Panc1 (cell line): ENCODE data around the gene TSKS. TPM values are rescaled to one million over a fixed set of nuclear protein-coding genes. Genes with fewer than 3 reads are reported as not detected.
A peak's percentile ranks its signal among the peaks of the same experiment; 100 is the strongest.

Experiments
- ATAC-seq: fragments of 200-7000 bp; cut with Tn5 transposase; 2 replicates; pipeline ENCODE4 v1.9.1; 2020; ENCODE audit warnings: mild to moderate bottlenecking, moderate library complexity
- BruUV-seq: library from RNA; stranded (reverse); fragments of 400-500 nt; replicated peaks from 2 replicates; lab custom pipeline; 2021; lab: Mats Ljungman, UMichigan
- CTCF ChIA-PET: fragments of 300-600 bp; sonication (Branson Sonifier 250); formaldehyde crosslinking; loops from one replicate; lab custom pipeline; 2022; ENCODE audit warnings: antibody characterized with exemption; lab: Charles Lee
- POLR2A ChIA-PET: fragments of 300-600 bp; sonication (Branson Sonifier 250); formaldehyde crosslinking; loops from one replicate; lab custom pipeline; 2022; ENCODE audit warnings: antibody characterized with exemption; lab: Charles Lee
- DNase-seq: peaks from one replicate; pipeline ENCODE4 v3.0.0-alpha.2; 2010; ENCODE audit warnings: low read depth, low spot score
- H3K27ac ChIP-seq: 2 replicates; pipeline ENCODE4 v1.5.1; 2011; ENCODE audit warnings: mild to moderate bottlenecking, low read length, inconsistent platforms
- H3K27me3 ChIP-seq: fragments of 200-500 bp; sonication (Bioruptor generic); 2 replicates; pipeline ENCODE4 v1.6.0; 2014; ENCODE audit warnings: low read length, inconsistent platforms; ENCODE audit not compliant: control insufficient read depth, insufficient read depth
- H3K36me3 ChIP-seq: fragments of 200-500 bp; sonication (Bioruptor generic); 2 replicates; pipeline ENCODE4 v1.5.1; 2014; ENCODE audit warnings: inconsistent platforms, mild to moderate bottlenecking, low read length, moderate library complexity; ENCODE audit not compliant: control insufficient read depth, insufficient read depth
- H3K4me1 ChIP-seq: 2 replicates; pipeline ENCODE4 v1.5.1; 2011; ENCODE audit warnings: inconsistent platforms, mild to moderate bottlenecking, low read length, moderate library complexity; ENCODE audit not compliant: control insufficient read depth, insufficient read depth
- H3K4me3 ChIP-seq, 2 experiments: 2 replicates each; pipeline ENCODE4 v1.5.1; 2011 to 2012; ENCODE audit warnings: low read depth in 2 of 2, low read length in 2 of 2, mild to moderate bottlenecking in 2 of 2, inconsistent platforms in 1 of 2, moderate library complexity in 1 of 2
- H3K9me3 ChIP-seq: fragments of 200-500 bp; sonication (Bioruptor generic); 2 replicates; pipeline ENCODE4 v1.5.1; 2014; ENCODE audit warnings: low read depth, mild to moderate bottlenecking, inconsistent platforms, low read length, moderate library complexity; ENCODE audit not compliant: control insufficient read depth, insufficient read depth
- POLR2AphosphoS5 ChIP-seq: IDR thresholded peaks from 2 replicates; pipeline ENCODE4 v1.6.1; 2012; ENCODE audit warnings: mild to moderate bottlenecking, low read depth, low read length, moderate library complexity
- SIN3A ChIP-seq: IDR thresholded peaks from 2 replicates; pipeline ENCODE4 v1.6.1; 2012; ENCODE audit warnings: low read depth, mild to moderate bottlenecking, low read length, moderate library complexity, borderline replicate concordance; ENCODE audit not compliant: insufficient read depth
- TCF7L2 ChIP-seq: IDR thresholded peaks from 2 replicates; pipeline ENCODE4 v1.6.1; 2011; ENCODE audit warnings: mild to moderate bottlenecking, low read depth, low read length, inconsistent platforms
- in situ Hi-C: cut with HindIII; loops from 2 replicates; pipeline ENCODE4 v1.10.0; 2016; ENCODE audit warnings: low sequenced_read_pairs, low pct_unique_long_range_greater_than_20kb
- intact Hi-C: fragments of 100-400 bp; cut with micrococcal nuclease; formaldehyde crosslinking; loops from one replicate; pipeline ENCODE4 v1.10.0; 2022; ENCODE audit not compliant: unreplicated experiment
- total RNA-seq: library from RNA; stranded (reverse); gene quantifications from one replicate; pipeline ENCODE4 v1.2.1, GENCODE V29; 2021; ENCODE audit not compliant: unreplicated experiment
- TF ChIP-seq, protein P1 (sequence below), 2 experiments: IDR thresholded peaks; 2 replicates each; pipeline ENCODE4 v1.6.1; 2011 to 2012; ENCODE audit warnings: low read depth in 2 of 2, control low read depth in 1 of 2, low read length in 1 of 2, mild to moderate bottlenecking in 1 of 2, moderate library complexity in 1 of 2; ENCODE audit not compliant: insufficient read depth in 1 of 2
- TF ChIP-seq, protein P2 (sequence below): fragments of 450-650 bp; IDR thresholded peaks from 2 replicates; pipeline ENCODE4 v1.5.1; 2017; ENCODE audit warnings: mild to moderate bottlenecking

The TSKS gene
- total RNA-seq, 1 experiment from 2014 or later = not detected

GRCh38 chr19:49807904-49808675 lies 45.0 kb upstream of the TSKS start:
- H3K9me3 ChIP-seq = no peaks in the 10 kb centered on the region
- intact Hi-C loops (no loop called here), in situ Hi-C loops (no loop called here)
- ChIA-PET CTCF (no interaction called here), POLR2A (interaction anchor here (0.6 kb wide), 1 partner anchor 356 kb away, joined by 5 read pairs; no protein-coding TSS in a partner anchor)
- TF ChIP-seq TCF7L2 (no peak), POLR2AphosphoS5 (no peak), SIN3A (no peak)
- TF ChIP-seq, protein P1, sequence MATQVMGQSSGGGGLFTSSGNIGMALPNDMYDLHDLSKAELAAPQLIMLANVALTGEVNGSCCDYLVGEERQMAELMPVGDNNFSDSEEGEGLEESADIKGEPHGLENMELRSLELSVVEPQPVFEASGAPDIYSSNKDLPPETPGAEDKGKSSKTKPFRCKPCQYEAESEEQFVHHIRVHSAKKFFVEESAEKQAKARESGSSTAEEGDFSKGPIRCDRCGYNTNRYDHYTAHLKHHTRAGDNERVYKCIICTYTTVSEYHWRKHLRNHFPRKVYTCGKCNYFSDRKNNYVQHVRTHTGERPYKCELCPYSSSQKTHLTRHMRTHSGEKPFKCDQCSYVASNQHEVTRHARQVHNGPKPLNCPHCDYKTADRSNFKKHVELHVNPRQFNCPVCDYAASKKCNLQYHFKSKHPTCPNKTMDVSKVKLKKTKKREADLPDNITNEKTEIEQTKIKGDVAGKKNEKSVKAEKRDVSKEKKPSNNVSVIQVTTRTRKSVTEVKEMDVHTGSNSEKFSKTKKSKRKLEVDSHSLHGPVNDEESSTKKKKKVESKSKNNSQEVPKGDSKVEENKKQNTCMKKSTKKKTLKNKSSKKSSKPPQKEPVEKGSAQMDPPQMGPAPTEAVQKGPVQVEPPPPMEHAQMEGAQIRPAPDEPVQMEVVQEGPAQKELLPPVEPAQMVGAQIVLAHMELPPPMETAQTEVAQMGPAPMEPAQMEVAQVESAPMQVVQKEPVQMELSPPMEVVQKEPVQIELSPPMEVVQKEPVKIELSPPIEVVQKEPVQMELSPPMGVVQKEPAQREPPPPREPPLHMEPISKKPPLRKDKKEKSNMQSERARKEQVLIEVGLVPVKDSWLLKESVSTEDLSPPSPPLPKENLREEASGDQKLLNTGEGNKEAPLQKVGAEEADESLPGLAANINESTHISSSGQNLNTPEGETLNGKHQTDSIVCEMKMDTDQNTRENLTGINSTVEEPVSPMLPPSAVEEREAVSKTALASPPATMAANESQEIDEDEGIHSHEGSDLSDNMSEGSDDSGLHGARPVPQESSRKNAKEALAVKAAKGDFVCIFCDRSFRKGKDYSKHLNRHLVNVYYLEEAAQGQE (IDR thresholded peaks at IDR 0.05; ENCODE audit: insufficient read depth in 1 of 2, low read depth in 2 of 2, low read length in 1 of 2) = no peak
- TF ChIP-seq, protein P2, sequence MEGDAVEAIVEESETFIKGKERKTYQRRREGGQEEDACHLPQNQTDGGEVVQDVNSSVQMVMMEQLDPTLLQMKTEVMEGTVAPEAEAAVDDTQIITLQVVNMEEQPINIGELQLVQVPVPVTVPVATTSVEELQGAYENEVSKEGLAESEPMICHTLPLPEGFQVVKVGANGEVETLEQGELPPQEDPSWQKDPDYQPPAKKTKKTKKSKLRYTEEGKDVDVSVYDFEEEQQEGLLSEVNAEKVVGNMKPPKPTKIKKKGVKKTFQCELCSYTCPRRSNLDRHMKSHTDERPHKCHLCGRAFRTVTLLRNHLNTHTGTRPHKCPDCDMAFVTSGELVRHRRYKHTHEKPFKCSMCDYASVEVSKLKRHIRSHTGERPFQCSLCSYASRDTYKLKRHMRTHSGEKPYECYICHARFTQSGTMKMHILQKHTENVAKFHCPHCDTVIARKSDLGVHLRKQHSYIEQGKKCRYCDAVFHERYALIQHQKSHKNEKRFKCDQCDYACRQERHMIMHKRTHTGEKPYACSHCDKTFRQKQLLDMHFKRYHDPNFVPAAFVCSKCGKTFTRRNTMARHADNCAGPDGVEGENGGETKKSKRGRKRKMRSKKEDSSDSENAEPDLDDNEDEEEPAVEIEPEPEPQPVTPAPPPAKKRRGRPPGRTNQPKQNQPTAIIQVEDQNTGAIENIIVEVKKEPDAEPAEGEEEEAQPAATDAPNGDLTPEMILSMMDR = no peak
- DNase-seq = no peak
- peaks cover 5% of the 10 kb centered on the region for H3K4me1 ChIP-seq
- ATAC-seq = peak; percentile 2; the same call in 1 of the 2 replicates
- H3K27me3 ChIP-seq = no peaks in the 10 kb centered on the region
- no peak overlapping the region for H3K27ac ChIP-seq
- H3K36me3 ChIP-seq = no peaks in the 10 kb centered on the region
- peak overlapping the region in 1 of 2 experiments; percentile 58; a peak in 1 of 4 replicates for H3K4me3 ChIP-seq
- no TSS peak for BruUV-seq

GRCh38 chr19:49807058-49807903 lies 44.2 kb upstream of the TSKS start:
- intact Hi-C loops = no loop called here
- no peak overlapping the region for H3K4me3 ChIP-seq
- no peaks in the 10 kb centered on the region for H3K9me3 ChIP-seq
- no peaks in the 10 kb centered on the region for H3K36me3 ChIP-seq
- POLR2A ChIA-PET = no interaction called here
- no TSS peak for BruUV-seq
- H3K27ac ChIP-seq = no peak overlapping the region
- CTCF ChIA-PET = no interaction called here
- ATAC-seq (no peak), DNase-seq (no peak)
- peaks cover 5% of the 10 kb centered on the region for H3K4me1 ChIP-seq
- TF ChIP-seq TCF7L2 (no peak), SIN3A (no peak), POLR2AphosphoS5 (no peak)
- TF ChIP-seq, protein P1 (IDR thresholded peaks at IDR 0.05; ENCODE audit: insufficient read depth in 1 of 2, low read depth in 2 of 2, low read length in 1 of 2) = no peak
- TF ChIP-seq, protein P2 = no peak
- in situ Hi-C loops = no loop called here
- H3K27me3 ChIP-seq = no peaks in the 10 kb centered on the region
